ENCODE results near the gene RRP36. TPM values are rescaled to one million over a fixed set of nuclear protein-coding genes. Genes with fewer than 3 reads are reported as not detected.

RRP36 gene
- total and polyA plus RNA-seq, 12 donors: 29.6 to 109 (median 50.7) TPM

- no peaks in the 10 kb centered on the region for H3K27me3 ChIP-seq
- H3K36me3 ChIP-seq (replicated peaks in 1 of 2): peaks cover 0 to 45% of the 10 kb centered on the region in 2 donors
- TF ChIP-seq, protein P1, sequence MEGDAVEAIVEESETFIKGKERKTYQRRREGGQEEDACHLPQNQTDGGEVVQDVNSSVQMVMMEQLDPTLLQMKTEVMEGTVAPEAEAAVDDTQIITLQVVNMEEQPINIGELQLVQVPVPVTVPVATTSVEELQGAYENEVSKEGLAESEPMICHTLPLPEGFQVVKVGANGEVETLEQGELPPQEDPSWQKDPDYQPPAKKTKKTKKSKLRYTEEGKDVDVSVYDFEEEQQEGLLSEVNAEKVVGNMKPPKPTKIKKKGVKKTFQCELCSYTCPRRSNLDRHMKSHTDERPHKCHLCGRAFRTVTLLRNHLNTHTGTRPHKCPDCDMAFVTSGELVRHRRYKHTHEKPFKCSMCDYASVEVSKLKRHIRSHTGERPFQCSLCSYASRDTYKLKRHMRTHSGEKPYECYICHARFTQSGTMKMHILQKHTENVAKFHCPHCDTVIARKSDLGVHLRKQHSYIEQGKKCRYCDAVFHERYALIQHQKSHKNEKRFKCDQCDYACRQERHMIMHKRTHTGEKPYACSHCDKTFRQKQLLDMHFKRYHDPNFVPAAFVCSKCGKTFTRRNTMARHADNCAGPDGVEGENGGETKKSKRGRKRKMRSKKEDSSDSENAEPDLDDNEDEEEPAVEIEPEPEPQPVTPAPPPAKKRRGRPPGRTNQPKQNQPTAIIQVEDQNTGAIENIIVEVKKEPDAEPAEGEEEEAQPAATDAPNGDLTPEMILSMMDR (IDR thresholded peaks at IDR 0.05): no peak
- no peak for TF ChIP-seq POLR2A (IDR thresholded peaks at IDR 0.05)
- WGBS, 4 donors: 32 to 52% (median 48%) methylated on average over 4 to 5 of the region's 5 CpGs
- no peaks in the 10 kb centered on the region for H3K9me3 ChIP-seq (replicated peaks in 1 of 3)
- H3K4me1 ChIP-seq (replicated peaks in 1 of 2): peaks cover 25 to 45% of the 10 kb centered on the region in 2 donors
- H3K27ac ChIP-seq: peak overlapping the region; percentile 77 to 97 (median 84)
- intact Hi-C loops (cut with DNase I): no loop called here
- peak overlapping the region in 2 of 4 donors; percentile 76 to 99 for H3K4me3 ChIP-seq
- peak in 1 of 7 donors; percentile 29 for DNase-seq
Measured at GRCh38 chr6:43020847-43021246, 576 bp upstream of the RRP36 start.

DNA sequence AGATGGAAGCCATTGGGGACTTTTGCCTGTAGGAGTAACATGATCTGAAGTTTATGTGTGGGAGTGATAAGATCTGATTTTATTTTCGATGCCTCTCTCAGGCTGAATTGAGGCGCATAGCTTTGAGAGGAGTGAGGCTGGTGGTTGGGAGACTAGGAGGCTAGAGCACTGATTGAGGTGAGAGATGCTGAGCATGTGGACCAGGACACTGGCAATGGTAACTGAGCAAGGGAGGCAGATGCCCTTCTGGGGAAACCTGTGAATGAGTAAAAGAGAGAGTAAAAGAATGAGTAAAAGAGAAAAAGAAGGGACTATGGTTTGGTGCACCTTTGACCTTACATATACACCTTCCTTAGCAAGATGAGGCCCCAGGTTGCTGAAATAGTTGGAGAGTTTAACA lies 3.0 kb downstream of the RRP36 start:
- TF ChIP-seq POLR2A (IDR thresholded peaks at IDR 0.05): no peak
- TF ChIP-seq, protein P1 (IDR thresholded peaks at IDR 0.05): no peak
- Histone ChIP-seq H3K27ac (no peak overlapping the region), H3K4me3 (no peak overlapping the region), H3K4me1 (replicated peaks in 1 of 2) (peaks cover 10 to 28% of the 10 kb centered on the region in 2 donors), H3K27me3 (no peaks in the 10 kb centered on the region), H3K9me3 (replicated peaks in 1 of 3) (no peaks in the 10 kb centered on the region), H3K36me3 (replicated peaks in 1 of 2) (peaks cover 0 to 56% of the 10 kb centered on the region in 2 donors)
- no peak for DNase-seq
- WGBS, 4 donors: 84 to 100% (median 95%) methylated on average over 2 of the region's 2 CpGs
- intact Hi-C loops (cut with DNase I): no loop called here

DNA sequence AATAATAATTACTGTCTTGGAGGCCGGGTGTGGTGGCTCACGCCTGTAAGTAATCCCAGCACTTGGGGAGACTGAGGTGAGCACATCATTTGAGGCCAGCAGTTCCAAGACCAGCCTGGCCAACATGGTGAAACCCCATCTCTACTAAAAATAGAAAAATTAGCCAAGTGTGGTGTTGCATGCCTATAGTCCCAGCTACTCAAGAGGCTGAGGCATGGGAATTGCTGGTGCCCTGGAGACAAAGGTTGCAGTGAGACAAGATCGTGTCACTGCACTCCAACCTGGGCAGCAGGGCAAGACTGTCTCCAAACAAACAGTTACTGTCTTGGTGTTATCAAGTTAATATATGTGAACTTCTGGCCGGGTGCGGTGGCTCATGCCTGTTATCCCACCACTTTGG lies 4.9 kb downstream of the RRP36 start:
- no peak overlapping the region for H3K27ac ChIP-seq
- no peaks in the 10 kb centered on the region for H3K9me3 ChIP-seq (replicated peaks in 1 of 3)
- H3K36me3 ChIP-seq (replicated peaks in 1 of 2): peaks cover 0 to 62% of the 10 kb centered on the region in 2 donors
- TF ChIP-seq, protein P1 (IDR thresholded peaks at IDR 0.05): no peak
- TF ChIP-seq POLR2A (IDR thresholded peaks at IDR 0.05): no peak
- H3K4me3 ChIP-seq: no peak overlapping the region
- no peaks in the 10 kb centered on the region for H3K27me3 ChIP-seq
- 85 to 96% (median 94%) methylated on average over 5 of the region's 5 CpGs for WGBS, 4 donors
- no peak for DNase-seq
- H3K4me1 ChIP-seq (replicated peaks in 1 of 2): peaks cover 4 to 21% of the 10 kb centered on the region in 2 donors
- intact Hi-C loops (cut with DNase I): no loop called here

DNA sequence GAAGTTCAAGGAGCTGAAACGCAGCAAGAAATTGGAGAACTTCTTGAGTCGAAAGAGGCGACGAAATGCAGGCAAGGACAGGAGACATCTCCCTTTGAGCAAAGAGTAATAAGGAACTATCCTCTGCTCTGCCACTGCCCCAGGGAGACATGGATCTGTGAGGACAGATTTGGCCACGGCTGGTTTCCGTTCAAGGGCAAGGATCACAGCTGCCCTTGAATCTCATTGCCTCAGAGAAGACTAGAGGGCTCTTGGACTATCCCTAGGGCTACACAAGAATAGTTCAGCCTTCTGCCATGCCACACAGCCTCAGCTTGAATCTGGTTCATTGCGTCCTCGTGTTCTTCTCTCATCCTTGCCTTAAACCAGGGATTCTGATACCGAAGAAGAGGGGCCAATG lies 7.7 kb downstream of the RRP36 start:
- no peaks in the 10 kb centered on the region for H3K27me3 ChIP-seq
- peaks cover 0 to 3% of the 10 kb centered on the region in 2 donors for H3K4me1 ChIP-seq (replicated peaks in 1 of 2)
- TF ChIP-seq POLR2A (IDR thresholded peaks at IDR 0.05): no peak
- TF ChIP-seq, protein P1 (IDR thresholded peaks at IDR 0.05): no peak
- H3K9me3 ChIP-seq (replicated peaks in 1 of 3): no peaks in the 10 kb centered on the region
- 71 to 80% (median 76%) methylated on average over 7 to 9 of the region's 9 CpGs for whole genome bisulfite sequencing, 4 donors
- intact Hi-C loops (cut with DNase I): no loop called here
- DNase-seq: no peak
- peaks cover 0 to 86% of the 10 kb centered on the region in 2 donors for H3K36me3 ChIP-seq (replicated peaks in 1 of 2)
- H3K4me3 ChIP-seq: no peak overlapping the region
- H3K27ac ChIP-seq: no peak overlapping the region
